ENCODE data around the gene SLC6A8. TPM values are rescaled to one million over a fixed set of nuclear protein-coding genes. Genes with fewer than 3 reads are reported as not detected.
"Not testable (repeated sequence)": the region's sequence is repeated elsewhere in the genome, so short reads cannot be mapped to it uniquely, and the experiment has no call there.

The SLC6A8 gene
- total RNA-seq, 1 donor from 2014 or later: 11.4 TPM

GRCh38 chrX:153708415-153708814, 20.7 kb downstream of the SLC6A8 start:
- peak; percentile 38 for DNase-seq

GRCh38 chrX:153709726-153710674, 22.3 kb downstream of the SLC6A8 start:
- no peak for DNase-seq

- no peak for DNase-seq
Observed at GRCh38 chrX:153714256-153714655, 26.5 kb downstream of the SLC6A8 start.

GRCh38 chrX:153717445-153717844, 29.7 kb downstream of the SLC6A8 start:
- no peak for DNase-seq

- DNase-seq: no peak
Observed at GRCh38 chrX:153719238-153719637, 31.5 kb downstream of the SLC6A8 start.

- DNase-seq: no peak
Observed at GRCh38 chrX:153719701-153720100, 32.0 kb downstream of the SLC6A8 start.

- DNase-seq: no peak
Observed at GRCh38 chrX:153722704-153723350, 35.1 kb downstream of the SLC6A8 start.

GRCh38 chrX:153723351-153724251, 35.9 kb downstream of the SLC6A8 start:
- DNase-seq: no peak

- peak; percentile 83 for DNase-seq
Observed at GRCh38 chrX:153724252-153725038, 36.7 kb downstream of the SLC6A8 start, which contains the start of the genes ABCD1 and BCAP31. Gene ABCD1 (plus strand): TSS chrX:153724856. CDS start chrX:153725267, 411 bp downstream. Gene BCAP31 (minus strand): TSS chrX:153724387. CDS start chrX:153723244, 1,143 bp downstream.

- DNase-seq: no peak
Observed at GRCh38 chrX:153725039-153725831, 37.5 kb downstream of the SLC6A8 start.

GRCh38 chrX:153725832-153726285, 38.1 kb downstream of the SLC6A8 start:
- no peak for DNase-seq

GRCh38 chrX:153726286-153727122, 38.8 kb downstream of the SLC6A8 start:
- DNase-seq: peak; percentile 45

GRCh38 chrX:153727123-153727931, 39.6 kb downstream of the SLC6A8 start:
- peak; percentile 59 for DNase-seq

- no peak for DNase-seq
Observed at GRCh38 chrX:153728095-153728494, 40.4 kb downstream of the SLC6A8 start.

GRCh38 chrX:153728951-153729631, 41.4 kb downstream of the SLC6A8 start:
- DNase-seq: no peak

- DNase-seq: not testable (repeated sequence)
Observed at GRCh38 chrX:153730115-153730514, 42.4 kb downstream of the SLC6A8 start.

GRCh38 chrX:153731117-153731844, 43.6 kb downstream of the SLC6A8 start:
- no peak for DNase-seq
